Neural cell (in vitro differentiated cells): Measurements from ENCODE around the gene CD3E. TPM values are rescaled to one million over a fixed set of nuclear protein-coding genes. Genes with fewer than 3 reads are reported as not detected.

Experiments used
- H2AFZ ChIP-seq: fragments of 200-600, 300-800 bp; sonication (generic), shearing (Covaris generic); 2 replicates; pipeline ENCODE4 v1.6.0; 2014; ENCODE audit warnings: low read depth, mild to moderate bottlenecking, antibody characterized with exemption, low read length, moderate library complexity
- H3F3A ChIP-seq: fragments of 200-600 bp; shearing (Covaris generic); 2 replicates; pipeline ENCODE4 v1.6.1; 2016; ENCODE audit warnings: mild to moderate bottlenecking, moderate library complexity, mixed read lengths, antibody characterized with exemption, low read length; ENCODE audit not compliant: insufficient read depth, poor library complexity, severe bottlenecking
- H3K27ac ChIP-seq: fragments of 200-600, 300-800 bp; sonication (generic), shearing (Covaris generic); 2 replicates; pipeline ENCODE4 v1.5.1; 2014; ENCODE audit warnings: mild to moderate bottlenecking, low read length, moderate library complexity
- H3K27me3 ChIP-seq: fragments of 300-800, 200-600 bp; sonication (generic), shearing (Covaris generic); 2 replicates; pipeline ENCODE4 v1.6.0; 2014; ENCODE audit warnings: mild to moderate bottlenecking, low read depth, low read length, moderate library complexity; ENCODE audit not compliant: insufficient read depth
- H3K36me3 ChIP-seq: fragments of 300-800, 200-600 bp; sonication (generic), shearing (Covaris generic); 2 replicates; pipeline ENCODE4 v1.5.1; 2014; ENCODE audit warnings: mild to moderate bottlenecking, antibody characterized with exemption, low read length, moderate library complexity; ENCODE audit not compliant: insufficient read depth
- H3K4me2 ChIP-seq: fragments of 300-800, 200-600 bp; sonication (generic), shearing (Covaris generic); 2 replicates; pipeline ENCODE4 v1.6.0; 2014; ENCODE audit warnings: mild to moderate bottlenecking, low read length
- H3K4me3 ChIP-seq: fragments of 300-800, 200-600 bp; sonication (generic), shearing (Covaris generic); 2 replicates; pipeline ENCODE4 v1.5.1; 2014; ENCODE audit warnings: mild to moderate bottlenecking, low read length, moderate library complexity
- H3K79me2 ChIP-seq: fragments of 200-600 bp; shearing (Covaris generic); replicated peaks from 2 replicates; pipeline ENCODE4 v1.6.0; 2014; ENCODE audit warnings: mild to moderate bottlenecking, low read length, moderate library complexity; ENCODE audit not compliant: insufficient read depth
- H3K9ac ChIP-seq: fragments of 300-800, 200-600 bp; sonication (generic), shearing (Covaris generic); 2 replicates; pipeline ENCODE4 v1.6.1; 2016; ENCODE audit warnings: mild to moderate bottlenecking, low read length, mixed read lengths
- H3K9me2 ChIP-seq: fragments of 200-600 bp; shearing (Covaris generic); 2 replicates; pipeline ENCODE4 v1.6.1; 2016; ENCODE audit warnings: mild to moderate bottlenecking, low read length, mixed read lengths; ENCODE audit not compliant: insufficient read depth
- H3K9me3 ChIP-seq: fragments of 200-600, 300-800 bp; sonication (generic), shearing (Covaris generic); 2 replicates; pipeline ENCODE4 v1.6.1; 2016; ENCODE audit warnings: mild to moderate bottlenecking, mixed run types, low read length, moderate library complexity, mixed read lengths
- H4K20me1 ChIP-seq: fragments of 200-600 bp; shearing (Covaris generic); 2 replicates; pipeline ENCODE4 v1.6.1; 2016; ENCODE audit warnings: mild to moderate bottlenecking, mixed run types; ENCODE audit not compliant: insufficient read depth
- CTCF ChIP-seq: fragments of 450-650 bp; IDR thresholded peaks from 2 replicates; pipeline ENCODE4 v1.5.1; 2014; ENCODE audit warnings: antibody characterized with exemption, mild to moderate bottlenecking, moderate library complexity; ENCODE audit not compliant: poor library complexity, severe bottlenecking
- EP300 ChIP-seq: fragments of 450-650 bp; conservative IDR thresholded peaks from 2 replicates; pipeline ENCODE4 v1.6.1; 2014; ENCODE audit warnings: antibody characterized with exemption, mild to moderate bottlenecking, moderate library complexity; ENCODE audit not compliant: poor library complexity, severe bottlenecking
- EZH2 ChIP-seq: fragments of 200-600, 300-800 bp; shearing (Covaris generic), sonication (generic); IDR thresholded peaks from 2 replicates; pipeline ENCODE4 v1.6.1; 2014; ENCODE audit warnings: antibody characterized with exemption, low read length, borderline replicate concordance, mild to moderate bottlenecking; ENCODE audit not compliant: insufficient read depth, poor library complexity, severe bottlenecking
- MXI1 ChIP-seq: fragments of 450-650 bp; conservative IDR thresholded peaks from 2 replicates; pipeline ENCODE4 v1.6.1; 2014; ENCODE audit warnings: antibody characterized with exemption, mild to moderate bottlenecking; ENCODE audit not compliant: poor library complexity, severe bottlenecking
- POLR2AphosphoS5 ChIP-seq: IDR thresholded peaks from 2 replicates; pipeline ENCODE4 v1.6.1; 2012
- RAD21 ChIP-seq: fragments of 450-650 bp; conservative IDR thresholded peaks from 2 replicates; pipeline ENCODE4 v1.6.1; 2014; ENCODE audit warnings: antibody characterized with exemption, mild to moderate bottlenecking, moderate library complexity
- REST ChIP-seq: IDR thresholded peaks from 2 replicates; pipeline ENCODE4 v1.6.1; 2012; ENCODE audit warnings: borderline replicate concordance
- SMC3 ChIP-seq: fragments of 450-650 bp; conservative IDR thresholded peaks from 2 replicates; pipeline ENCODE4 v1.6.1; 2014; ENCODE audit warnings: antibody characterized with exemption, mild to moderate bottlenecking, moderate library complexity; ENCODE audit not compliant: poor library complexity
- TAF1 ChIP-seq: IDR thresholded peaks from 2 replicates; pipeline ENCODE4 v1.6.1; 2012; ENCODE audit warnings: low read depth
- polyA plus RNA-seq: library from polyadenylated mRNA; depleted of rRNA; stranded (reverse); fragments of >200 nt; gene quantifications from 2 replicates; pipeline ENCODE4 v1.2.3, GENCODE V29; 2014

CD3E gene
- polyA plus RNA-seq, 1 donor from 2014 or later = not detected

DNA sequence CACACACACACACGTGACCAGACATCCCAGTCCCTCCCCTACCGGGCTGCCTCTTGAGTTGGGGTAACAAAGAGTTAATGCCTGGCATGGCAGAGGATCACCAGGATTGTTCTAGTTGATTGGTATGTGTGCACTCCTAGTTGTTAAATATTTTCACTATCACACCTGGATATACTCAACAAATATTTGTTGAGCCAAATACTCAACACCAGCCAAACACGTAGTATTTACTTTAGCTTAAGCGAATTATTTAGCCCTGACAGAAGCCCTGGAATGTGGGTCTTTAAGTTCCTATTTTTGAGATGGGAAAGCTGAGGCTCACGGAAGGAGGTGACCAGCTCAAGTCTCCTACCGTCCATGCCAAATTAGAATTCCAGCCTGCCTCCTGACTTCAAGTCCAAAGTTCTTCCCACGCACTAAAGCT lies 10.5 kb downstream of the CD3E start:
- Histone ChIP-seq H3F3A (no peaks in the 10 kb centered on the region), H3K79me2 (no peaks in the 10 kb centered on the region), H3K9ac (no peak overlapping the region), H3K4me3 (no peak overlapping the region), H3K9me2 (no peaks in the 10 kb centered on the region), H3K9me3 (no peaks in the 10 kb centered on the region), H3K27me3 (no peaks in the 10 kb centered on the region), H3K4me2 (no peak overlapping the region), H3K36me3 (no peaks in the 10 kb centered on the region), H2AFZ (no peak overlapping the region), H4K20me1 (no peaks in the 10 kb centered on the region), H3K27ac (no peak overlapping the region)
- no peak for TF ChIP-seq TAF1
- no peak for TF ChIP-seq EP300
- TF ChIP-seq RAD21 = no peak
- TF ChIP-seq POLR2AphosphoS5 = no peak
- no peak for TF ChIP-seq CTCF
- TF ChIP-seq EZH2 = no peak
- TF ChIP-seq MXI1 = no peak
- no peak for TF ChIP-seq SMC3
- TF ChIP-seq REST = no peak

DNA sequence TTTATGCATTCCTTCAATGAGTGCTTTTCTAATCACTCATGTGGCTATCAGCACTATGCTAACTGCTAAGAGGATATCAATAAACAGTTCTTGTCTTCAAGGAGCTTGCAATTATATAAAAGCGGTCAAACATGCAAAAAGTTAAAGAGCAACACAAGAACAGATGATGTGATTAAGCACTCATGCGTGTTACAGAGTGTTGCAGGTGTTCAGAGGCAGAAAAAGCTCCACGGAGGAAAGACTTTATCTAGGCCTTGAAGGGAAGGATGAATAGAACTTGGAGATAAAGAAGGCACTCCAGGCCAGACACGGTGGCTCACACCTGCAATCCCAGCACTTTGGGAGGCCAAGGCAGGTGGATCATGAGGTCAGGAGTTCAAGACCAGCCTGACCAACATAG lies 13.6 kb downstream of the CD3E start:
- Histone ChIP-seq H4K20me1 (no peaks in the 10 kb centered on the region), H3K36me3 (no peaks in the 10 kb centered on the region), H3K79me2 (no peaks in the 10 kb centered on the region), H3K9me3 (no peaks in the 10 kb centered on the region), H3K9me2 (no peaks in the 10 kb centered on the region), H3K27me3 (no peaks in the 10 kb centered on the region), H3F3A (no peaks in the 10 kb centered on the region), H3K27ac (no peak overlapping the region), H3K4me3 (no peak overlapping the region), H3K9ac (no peak overlapping the region), H3K4me2 (no peak overlapping the region), H2AFZ (no peak overlapping the region)
- TF ChIP-seq REST (no peak), EP300 (no peak), MXI1 (no peak), POLR2AphosphoS5 (no peak), RAD21 (no peak), TAF1 (no peak)
